ENCODE data around the gene HNF1B. TPM values are rescaled to one million over a fixed set of nuclear protein-coding genes. Genes with fewer than 3 reads are reported as not detected.

HNF1B gene
- polyA plus RNA-seq, 1 of the 3 experiments (the other 2 are of a cell fraction) = not detected

DNA sequence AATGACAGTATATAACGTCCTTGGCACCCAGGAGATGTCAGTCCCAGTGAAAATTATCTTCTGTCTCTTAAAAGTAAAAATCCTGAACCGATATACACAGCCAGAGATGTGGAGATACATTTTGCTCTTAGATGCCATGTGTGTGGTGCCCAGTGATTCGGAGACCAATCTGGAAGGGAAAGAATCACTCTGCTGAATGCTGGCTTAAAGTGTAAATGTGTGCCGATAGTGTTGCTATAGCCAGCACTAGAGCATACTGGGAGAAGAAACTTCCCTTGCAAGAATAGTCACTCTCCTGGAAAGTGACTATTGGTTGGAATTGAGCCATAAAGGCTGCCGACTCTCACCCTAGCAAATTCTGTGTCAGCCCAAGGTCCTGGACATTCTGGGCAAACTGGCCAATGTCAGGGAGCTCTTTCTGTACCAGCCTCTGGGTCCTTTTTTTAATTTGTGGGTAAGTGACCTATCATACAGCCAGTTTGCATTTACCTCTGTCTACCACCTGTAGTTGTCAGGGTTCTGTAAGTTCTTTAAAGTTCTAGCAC is 44.2 kb upstream of the HNF1B start:
- no peaks in the 10 kb centered on the region for H3F3A ChIP-seq (replicated peaks; ENCODE audit: insufficient read depth)
- POLR2A ChIA-PET = no interaction called here
- no peaks in the 10 kb centered on the region for H3K36me3 ChIP-seq (replicated peaks in 1 of 2; ENCODE audit: control insufficient read depth in 1 of 2, insufficient read depth in 2 of 2, low read length in 1 of 2)
- peaks cover 0 to 6% of the 10 kb centered on the region in 2 experiments; a peak in 2 of 4 replicates for H3K4me1 ChIP-seq (ENCODE audit: control insufficient read depth in 1 of 2, insufficient read depth in 2 of 2, low read depth in 1 of 2, low read length in 1 of 2)
- H2AFZ ChIP-seq (ENCODE audit: low read depth) = no peak overlapping the region
- no peak overlapping the region for H3K27ac ChIP-seq (ENCODE audit: low read depth in 2 of 2, low read length in 1 of 2)
- H3K27me3 ChIP-seq (ENCODE audit: insufficient read depth) = no peaks in the 10 kb centered on the region
- H4K20me1 ChIP-seq (ENCODE audit: insufficient read depth) = no peaks in the 10 kb centered on the region
- H3K9me2 ChIP-seq = no peaks in the 10 kb centered on the region
- H3K4me2 ChIP-seq = no peak overlapping the region
- CTCF ChIA-PET = interaction anchor here (1.2 kb wide), 1 partner anchor 8 kb away, joined by 3 read pairs; no protein-coding TSS in a partner anchor
- no peaks in the 10 kb centered on the region for H3K79me2 ChIP-seq (ENCODE audit: insufficient read depth)
- DNase-seq = no peak
- TF ChIP-seq EP300 (IDR thresholded peaks at IDR 0.05; ENCODE audit: borderline replicate concordance in 1 of 2, low read depth in 1 of 2, low read length in 1 of 2) = no peak
- TF ChIP-seq RCOR1 (IDR thresholded peaks at IDR 0.05; ENCODE audit: low read length) = no peak
- TF ChIP-seq SMC3 (IDR thresholded peaks at IDR 0.05; ENCODE audit: low read depth, low read length) = no peak
- TF ChIP-seq, protein P1, sequence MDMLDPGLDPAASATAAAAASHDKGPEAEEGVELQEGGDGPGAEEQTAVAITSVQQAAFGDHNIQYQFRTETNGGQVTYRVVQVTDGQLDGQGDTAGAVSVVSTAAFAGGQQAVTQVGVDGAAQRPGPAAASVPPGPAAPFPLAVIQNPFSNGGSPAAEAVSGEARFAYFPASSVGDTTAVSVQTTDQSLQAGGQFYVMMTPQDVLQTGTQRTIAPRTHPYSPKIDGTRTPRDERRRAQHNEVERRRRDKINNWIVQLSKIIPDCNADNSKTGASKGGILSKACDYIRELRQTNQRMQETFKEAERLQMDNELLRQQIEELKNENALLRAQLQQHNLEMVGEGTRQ (IDR thresholded peaks at IDR 0.05; ENCODE audit: borderline replicate concordance, low read depth, low read length) = no peak
- no peak for TF ChIP-seq RXRA (IDR thresholded peaks at IDR 0.05; ENCODE audit: borderline replicate concordance, low read depth)
- no peak for TF ChIP-seq CHD2 (IDR thresholded peaks at IDR 0.05; ENCODE audit: low read length, partially characterized antibody)
- no peak for TF ChIP-seq TCF12 (IDR thresholded peaks at IDR 0.05)
- TF ChIP-seq FOSL2 (IDR thresholded peaks at IDR 0.05; ENCODE audit: borderline replicate concordance, low read depth) = no peak
- TF ChIP-seq, protein P2, sequence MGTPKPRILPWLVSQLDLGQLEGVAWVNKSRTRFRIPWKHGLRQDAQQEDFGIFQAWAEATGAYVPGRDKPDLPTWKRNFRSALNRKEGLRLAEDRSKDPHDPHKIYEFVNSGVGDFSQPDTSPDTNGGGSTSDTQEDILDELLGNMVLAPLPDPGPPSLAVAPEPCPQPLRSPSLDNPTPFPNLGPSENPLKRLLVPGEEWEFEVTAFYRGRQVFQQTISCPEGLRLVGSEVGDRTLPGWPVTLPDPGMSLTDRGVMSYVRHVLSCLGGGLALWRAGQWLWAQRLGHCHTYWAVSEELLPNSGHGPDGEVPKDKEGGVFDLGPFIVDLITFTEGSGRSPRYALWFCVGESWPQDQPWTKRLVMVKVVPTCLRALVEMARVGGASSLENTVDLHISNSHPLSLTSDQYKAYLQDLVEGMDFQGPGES (IDR thresholded peaks at IDR 0.05; ENCODE audit: low read depth, low read length) = no peak
- TF ChIP-seq TAF1 (IDR thresholded peaks at IDR 0.05; ENCODE audit: borderline replicate concordance, low read depth, low read length) = no peak
- no peak for TF ChIP-seq SIN3A (IDR thresholded peaks at IDR 0.05; ENCODE audit: borderline replicate concordance, low read depth, low read length)
- no peak for TF ChIP-seq EZH2phosphoT487 (IDR thresholded peaks at IDR 0.05; ENCODE audit: borderline replicate concordance, low read depth)
- TF ChIP-seq ELF1 (IDR thresholded peaks at IDR 0.05) = no peak
- no peak for TF ChIP-seq JUND (IDR thresholded peaks at IDR 0.05)
- TF ChIP-seq, protein P3, sequence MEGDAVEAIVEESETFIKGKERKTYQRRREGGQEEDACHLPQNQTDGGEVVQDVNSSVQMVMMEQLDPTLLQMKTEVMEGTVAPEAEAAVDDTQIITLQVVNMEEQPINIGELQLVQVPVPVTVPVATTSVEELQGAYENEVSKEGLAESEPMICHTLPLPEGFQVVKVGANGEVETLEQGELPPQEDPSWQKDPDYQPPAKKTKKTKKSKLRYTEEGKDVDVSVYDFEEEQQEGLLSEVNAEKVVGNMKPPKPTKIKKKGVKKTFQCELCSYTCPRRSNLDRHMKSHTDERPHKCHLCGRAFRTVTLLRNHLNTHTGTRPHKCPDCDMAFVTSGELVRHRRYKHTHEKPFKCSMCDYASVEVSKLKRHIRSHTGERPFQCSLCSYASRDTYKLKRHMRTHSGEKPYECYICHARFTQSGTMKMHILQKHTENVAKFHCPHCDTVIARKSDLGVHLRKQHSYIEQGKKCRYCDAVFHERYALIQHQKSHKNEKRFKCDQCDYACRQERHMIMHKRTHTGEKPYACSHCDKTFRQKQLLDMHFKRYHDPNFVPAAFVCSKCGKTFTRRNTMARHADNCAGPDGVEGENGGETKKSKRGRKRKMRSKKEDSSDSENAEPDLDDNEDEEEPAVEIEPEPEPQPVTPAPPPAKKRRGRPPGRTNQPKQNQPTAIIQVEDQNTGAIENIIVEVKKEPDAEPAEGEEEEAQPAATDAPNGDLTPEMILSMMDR (IDR thresholded peaks at IDR 0.05) = no peak
- TF ChIP-seq MXI1 (IDR thresholded peaks at IDR 0.05; ENCODE audit: low read depth, low read length) = no peak
- TF ChIP-seq GATA2 (CRISPR knock-in tag; IDR thresholded peaks at IDR 0.05) = no peak
- no peak for TF ChIP-seq YY1 (IDR thresholded peaks at IDR 0.05; ENCODE audit: low read depth)
- no peak for TF ChIP-seq FOXJ3 (CRISPR knock-in tag; IDR thresholded peaks at IDR 0.05)
- 19% methylated on average over 5 of the region's 5 CpGs for WGBS (ENCODE audit: low lambda C conversion rate)
- no peak overlapping the region for H3K9ac ChIP-seq
- H3K4me3 ChIP-seq (ENCODE audit: low read depth in 2 of 2, low read length in 1 of 2) = no peak overlapping the region
- H3K9me3 ChIP-seq = no peaks in the 10 kb centered on the region

Measured in SK-N-SH (cell line).